ENCODE data around the gene TUFT1.
"Not testable (repeated sequence)": the region's sequence is repeated elsewhere in the genome, so short reads cannot be mapped to it uniquely, and the experiment has no call there.

Gene TUFT1

DNA sequence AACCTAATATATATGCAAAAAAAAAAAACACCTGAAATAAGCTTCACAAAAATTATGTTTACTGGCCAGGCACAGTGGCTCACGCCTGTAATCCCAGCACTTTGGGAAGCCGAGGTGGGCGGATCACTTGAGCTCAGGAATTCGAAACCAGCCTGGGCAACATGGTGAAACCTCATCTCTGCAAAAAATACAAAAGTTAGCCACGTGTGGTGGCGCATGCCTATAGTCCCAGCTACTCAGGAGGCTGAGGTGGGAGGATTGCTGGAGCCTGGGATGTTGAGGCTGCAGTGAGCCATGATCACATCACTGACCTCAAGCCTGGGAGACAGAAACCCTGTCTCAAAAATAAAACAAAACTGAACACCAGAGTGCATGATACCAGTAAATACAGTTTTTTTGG, 78.9 kb downstream of the TUFT1 start:
- DNase-seq: not testable (repeated sequence)

DNA sequence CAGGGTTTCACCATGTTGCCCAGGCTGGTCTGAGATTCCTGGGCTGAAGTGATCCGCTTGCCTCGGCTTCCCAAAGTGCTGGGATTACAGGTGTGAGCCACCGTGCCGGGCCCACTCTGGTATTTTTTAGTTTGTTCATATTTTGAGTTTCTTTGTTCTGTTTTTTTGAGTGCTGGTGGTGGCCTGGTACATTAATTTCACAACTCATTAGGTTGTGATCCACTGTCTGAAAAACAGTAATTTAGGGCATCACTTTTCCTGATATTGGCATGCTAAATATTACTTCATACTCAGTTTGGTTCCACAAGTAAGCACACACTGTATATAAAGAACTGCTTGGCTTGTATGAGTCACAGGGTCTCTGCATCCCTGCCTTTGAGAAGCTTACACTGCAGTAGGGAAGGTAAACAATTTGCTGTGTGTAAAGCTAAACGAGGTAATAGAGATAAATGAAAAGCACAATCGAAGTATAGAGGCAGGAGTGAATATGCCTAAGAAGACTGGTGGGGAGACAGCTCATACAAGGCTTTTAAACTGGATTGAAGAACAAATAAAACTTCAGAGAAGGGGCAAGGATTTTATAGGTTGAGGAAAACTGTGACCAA, 79.5 kb downstream of the TUFT1 start:
- peak; percentile 24 to 49 (median 49) for DNase-seq

DNA sequence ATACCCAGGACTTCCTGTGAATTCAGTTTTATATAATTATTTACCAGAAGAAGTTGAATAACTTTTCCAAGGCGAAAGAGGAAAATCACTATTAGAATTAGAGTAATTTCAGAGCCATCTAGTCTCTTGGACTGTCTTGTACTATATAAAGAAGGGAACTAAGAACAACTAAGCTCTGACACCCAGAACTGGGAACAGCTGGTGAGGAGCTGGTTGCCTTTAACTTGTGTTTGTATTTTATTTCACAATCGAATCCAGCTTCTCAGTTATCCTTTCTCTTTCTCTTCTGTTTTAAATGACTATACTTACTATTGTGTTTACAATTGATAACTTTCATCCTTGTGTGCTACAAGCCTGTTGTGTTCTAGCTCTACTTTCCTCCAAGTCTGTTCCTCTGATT, 80.2 kb downstream of the TUFT1 start:
- peak; percentile 51 to 67 (median 57) for DNase-seq

DNA sequence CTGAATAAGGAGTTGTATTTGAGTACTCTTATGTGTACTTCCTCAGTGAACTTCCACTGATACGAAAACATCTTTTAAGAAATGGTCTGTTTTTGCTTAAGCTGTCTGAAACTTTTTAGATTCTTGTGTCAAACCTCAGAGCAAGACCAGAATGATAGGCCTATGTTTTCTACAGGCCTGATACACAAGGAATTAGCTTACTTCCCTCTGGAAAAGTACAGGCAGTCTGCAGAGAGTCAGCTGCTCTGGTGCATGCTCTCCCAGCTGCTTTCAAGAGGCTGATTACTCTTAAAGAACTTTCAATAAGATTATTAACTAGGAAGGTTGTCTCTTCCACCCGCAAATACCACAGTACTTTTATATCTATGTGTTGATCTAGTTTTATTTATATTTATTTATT, 81.2 kb downstream of the TUFT1 start:
- DNase-seq: peak; percentile 27 to 44 (median 41)

DNA sequence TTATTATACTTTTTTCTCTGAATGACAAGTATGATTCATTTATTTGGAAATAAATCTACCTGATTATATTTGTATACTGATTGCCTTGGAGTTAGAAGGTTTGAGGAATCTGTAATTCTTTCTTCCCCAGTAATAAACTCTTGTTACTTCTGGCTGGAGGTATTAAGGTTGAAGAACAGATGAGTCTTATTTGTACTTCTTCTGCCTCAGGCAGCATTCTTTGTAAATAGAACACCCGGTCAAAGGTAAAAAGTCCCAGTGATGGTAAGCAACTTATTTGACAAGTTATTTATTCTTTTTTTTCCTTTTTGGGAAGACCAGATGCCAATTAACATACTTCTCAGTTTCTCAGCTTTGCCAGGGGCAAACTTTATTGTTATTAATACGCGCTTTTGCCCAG, 84.7 kb downstream of the TUFT1 start:
- no peak for DNase-seq

DNA sequence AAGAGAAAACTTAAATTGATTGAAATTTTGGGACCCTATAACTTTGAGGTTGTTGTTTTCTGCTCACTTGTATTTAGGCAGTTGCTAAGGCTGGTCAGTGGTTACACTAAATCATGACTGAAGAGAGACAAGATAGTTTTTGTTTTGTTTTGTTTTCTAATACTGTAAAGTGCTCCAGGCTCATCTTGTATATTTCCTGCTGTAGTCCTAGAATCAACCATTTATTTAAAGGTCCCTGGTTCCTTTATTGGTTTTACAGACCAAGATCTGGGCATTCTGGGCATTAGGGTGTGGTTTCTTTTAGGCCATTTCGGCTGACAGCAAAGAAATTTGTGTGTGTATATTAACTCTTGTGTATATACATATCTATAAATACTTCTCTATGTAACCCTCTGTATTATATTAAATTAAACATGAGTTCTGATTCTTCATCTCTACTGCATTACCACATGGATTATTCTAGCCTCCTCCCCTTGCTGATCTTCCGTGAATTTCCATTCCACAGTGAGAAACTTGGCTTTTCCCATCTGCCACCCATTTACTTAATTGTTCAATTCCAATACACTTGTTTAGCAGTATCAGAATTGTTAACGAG, 86.7 kb downstream of the TUFT1 start:
- no peak for DNase-seq

DNA sequence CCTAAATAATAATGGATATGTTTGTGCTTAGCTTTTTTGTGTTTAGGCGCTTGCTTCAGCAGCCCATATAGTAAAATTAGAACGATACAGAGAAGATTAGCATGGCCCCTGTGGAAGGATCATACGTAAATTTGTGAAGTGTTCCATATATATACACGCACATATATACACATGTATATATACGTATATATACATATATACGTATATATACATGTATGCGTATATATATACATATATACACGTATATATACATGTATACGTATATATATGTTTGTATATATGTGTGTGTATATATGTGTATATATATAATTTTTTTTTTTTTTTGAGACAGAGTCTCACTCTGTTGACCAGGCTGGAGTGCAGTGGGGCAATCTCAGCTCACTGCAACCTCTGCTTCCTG, 89.2 kb downstream of the TUFT1 start:
- DNase-seq: no peak
